COR-L47 (cell line): ENCODE measurements around the gene ACSS1.

Source experiments
- DNase-seq: peaks from one replicate; lab custom pipeline; 2025; lab: John Stamatoyannopoulos, UW

The ACSS1 gene

DNA sequence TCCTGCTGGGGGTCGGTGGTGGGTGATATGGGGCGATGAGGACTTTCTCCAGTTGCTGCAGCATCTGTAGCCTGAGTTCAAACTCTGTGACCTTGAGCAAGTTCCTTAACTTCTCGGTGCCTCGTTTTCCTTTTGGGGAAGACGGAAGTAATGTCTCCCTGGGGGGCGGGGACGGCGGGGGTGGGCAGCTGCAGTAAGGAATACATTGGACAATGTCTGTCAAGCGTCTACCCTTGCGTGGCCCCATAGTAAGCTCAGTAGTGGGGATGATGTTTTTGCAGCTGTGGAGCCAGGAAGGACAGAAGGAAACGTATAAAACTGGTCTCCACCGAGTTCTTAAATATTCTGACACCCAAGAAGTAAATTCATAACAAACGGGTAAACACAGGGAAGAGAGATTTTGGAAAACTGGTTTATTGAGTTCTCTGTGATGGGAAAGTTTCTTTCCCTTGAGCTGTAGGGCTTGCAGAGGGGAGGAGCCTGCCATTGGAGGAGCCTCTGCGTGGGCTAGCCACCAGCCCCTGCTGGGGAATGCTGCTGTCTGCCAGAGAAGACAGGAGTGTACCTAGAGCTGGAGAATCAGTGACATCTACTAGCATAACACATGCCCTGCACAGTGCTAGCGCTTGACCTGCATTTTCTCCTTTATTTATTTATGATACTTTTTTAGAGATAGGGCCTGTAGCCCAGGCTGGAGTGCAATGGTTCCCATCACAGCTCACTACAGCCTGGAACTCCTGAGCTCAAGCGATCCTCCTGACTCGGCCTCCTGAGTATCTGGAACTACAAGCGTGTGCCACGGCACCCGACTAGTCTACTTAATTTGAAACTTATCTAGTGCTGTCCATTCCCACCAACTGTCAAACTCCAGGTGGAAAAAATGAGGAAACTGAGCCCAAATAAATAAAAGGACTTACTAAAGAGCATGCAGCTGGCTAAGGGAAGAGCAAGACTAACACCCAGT is 1.2 kb upstream of the ACSS1 start:
- peak; percentile 26 for DNase-seq

DNA sequence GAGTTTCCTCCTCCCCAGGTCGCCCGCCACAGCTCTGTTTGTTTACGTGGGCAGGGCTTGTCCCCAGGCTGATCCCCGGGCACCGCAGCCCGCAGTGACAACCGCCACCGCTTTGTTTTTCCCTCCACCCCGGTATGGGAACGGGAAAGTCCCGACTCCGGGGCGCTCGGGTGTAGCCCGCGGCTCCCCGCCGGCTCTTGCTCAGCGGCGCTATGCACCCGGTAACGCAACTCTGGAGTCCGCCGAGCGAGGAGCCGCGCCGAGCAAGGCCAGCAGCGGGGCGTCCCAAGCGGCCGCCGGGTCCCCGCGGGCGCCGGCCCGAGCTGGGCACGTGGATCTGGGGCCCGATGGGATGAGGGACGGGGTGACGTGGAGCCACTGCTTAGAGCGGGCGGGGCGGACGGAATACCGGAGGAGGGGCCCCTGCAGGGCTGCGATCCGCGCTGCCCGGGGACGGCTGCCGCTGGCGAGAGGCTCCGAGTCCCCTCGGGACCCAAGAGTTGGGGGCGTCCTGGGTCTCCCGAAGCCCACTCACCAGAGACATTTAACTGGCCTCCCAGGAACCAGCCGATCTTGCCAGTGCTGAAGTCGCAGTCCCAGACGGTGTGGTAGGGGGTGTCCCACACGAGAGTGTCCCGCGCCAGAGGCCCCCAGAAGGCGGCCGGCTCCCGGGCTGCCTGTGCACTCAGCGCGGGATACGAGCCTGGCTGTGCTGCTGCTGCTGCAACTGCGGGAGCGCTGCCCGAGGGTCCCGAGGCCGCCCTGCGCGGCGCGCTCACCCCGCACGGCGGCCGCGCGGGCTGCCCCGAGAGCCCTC is 497 bp downstream of the ACSS1 start:
- DNase-seq, result peak; percentile 46

DNA sequence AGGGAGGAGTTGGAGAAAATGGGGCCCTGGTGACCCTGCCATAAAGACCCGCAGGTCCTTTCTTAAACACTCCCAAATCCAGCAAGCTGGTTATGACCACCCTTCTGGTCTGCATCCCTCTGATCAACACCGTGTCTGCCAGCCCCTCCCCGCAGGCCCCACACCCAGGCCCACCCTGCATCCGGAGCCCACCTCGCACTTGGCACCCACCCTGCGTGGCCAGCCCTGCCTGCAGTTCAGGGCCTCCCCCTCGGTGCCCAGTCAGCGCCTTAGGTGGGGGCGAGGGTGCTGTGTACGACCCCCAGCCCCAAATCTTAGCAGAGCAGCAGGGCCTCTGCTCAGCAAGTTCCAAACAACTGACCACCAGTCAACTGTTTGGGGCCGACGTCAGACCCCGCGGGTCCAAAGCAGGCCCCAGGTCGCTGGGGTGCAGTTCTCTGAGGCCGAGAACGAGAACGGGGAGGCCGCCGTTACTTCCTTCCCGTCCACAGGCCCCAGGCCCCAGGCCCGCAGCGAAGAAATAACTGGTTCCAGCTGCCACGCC is 1.2 kb downstream of the ACSS1 start:
- no peak for DNase-seq

DNA sequence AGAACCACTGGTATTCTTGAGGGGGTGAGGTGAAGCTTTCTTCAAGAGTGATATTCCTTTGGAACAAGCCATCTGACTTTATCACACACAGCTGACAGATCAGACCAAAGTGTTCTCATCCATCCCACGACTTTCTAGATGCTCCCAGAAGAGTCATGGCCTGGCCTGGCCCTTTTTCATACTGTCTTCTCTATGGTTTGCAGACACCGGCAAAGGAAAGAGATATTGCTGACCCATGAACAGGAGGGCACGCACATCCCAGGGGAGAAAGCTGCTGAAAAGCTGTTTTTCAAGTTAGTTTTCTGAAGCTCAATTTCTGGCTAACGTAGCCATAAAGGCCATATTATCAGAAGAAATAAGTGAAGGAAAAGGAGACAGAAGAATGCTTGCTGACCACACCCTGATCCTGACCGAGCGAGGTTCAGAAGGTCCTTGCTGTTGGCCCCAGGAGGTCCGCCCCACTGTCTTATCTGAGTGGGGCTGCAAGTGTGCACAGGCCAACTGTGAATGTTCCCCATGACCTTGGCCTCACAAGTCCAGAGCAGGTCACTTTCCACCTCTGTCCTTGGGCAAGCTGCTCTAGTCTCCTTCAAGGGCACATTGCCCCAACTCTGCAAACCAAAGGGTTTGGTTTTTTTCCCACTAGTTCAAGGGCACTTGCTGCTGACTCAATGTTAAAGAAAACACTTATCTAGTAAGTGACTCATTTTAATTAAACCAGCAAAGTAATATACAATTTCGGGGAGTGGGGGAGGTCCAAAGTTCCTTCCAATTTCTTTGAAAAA is 2.0 kb downstream of the ACSS1 start:
- no peak for DNase-seq

DNA sequence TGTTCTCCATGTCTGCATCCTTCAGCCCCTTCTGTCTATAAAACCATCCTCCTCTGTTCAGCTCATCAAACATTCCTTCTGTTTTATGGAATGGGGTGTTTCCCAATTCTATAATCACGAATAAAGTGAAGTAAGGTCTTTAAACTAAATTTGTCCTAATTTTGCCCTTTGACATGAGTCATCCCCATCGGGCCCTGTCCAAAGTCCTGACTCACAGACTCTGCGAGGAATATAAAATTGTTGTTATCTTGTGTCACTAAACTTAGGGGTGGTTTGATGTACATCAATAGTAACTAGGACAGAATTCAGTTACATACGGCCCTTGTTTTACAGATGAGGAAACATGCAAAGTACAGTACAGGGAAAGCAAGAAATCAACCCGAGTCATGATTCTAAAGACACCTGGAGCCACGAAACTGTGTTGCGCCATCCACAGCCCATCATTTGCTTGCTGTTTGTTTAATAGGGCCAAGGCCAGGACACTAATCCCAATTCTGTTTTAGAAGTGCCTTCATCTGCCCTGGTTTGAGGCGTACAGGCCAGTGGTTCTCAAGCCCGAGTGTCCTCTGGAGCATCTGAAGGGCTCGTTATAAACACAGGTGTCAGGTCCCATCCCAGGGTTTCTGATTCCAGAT is 2.8 kb downstream of the ACSS1 start:
- DNase-seq, result no peak

DNA sequence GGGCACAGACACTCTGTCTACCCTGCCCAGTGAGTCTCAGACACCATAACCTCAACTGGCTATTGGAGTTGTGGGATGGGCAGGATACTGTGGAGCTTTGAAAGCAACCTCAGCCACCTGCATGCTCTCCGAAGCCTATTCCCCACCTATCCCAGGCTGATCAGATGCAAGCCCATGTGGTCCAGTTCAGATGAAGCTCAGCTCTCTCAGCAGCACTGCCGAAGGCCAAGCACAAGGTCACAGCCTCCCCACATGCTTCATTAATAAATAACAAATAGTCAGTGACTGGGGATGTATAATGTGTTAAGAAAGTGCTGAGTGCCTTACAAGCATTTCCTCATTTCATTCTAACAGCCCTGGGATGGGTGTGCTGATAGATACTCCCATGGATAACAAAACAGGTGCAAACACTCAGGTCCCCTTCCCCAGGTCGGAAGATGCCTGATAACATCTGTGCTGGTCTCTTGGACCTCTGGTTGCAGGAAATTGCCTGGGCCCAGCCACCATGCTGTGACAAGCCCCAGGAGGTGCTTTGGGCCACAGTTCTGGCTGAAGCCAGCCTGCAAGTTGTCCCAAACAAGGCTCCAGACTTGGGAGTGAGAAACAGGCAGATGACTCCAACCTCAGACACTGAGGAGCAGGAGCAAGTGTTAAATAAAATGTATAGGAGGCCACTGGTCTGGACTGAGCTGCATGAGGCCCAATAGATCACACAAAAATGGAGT is 3.7 kb downstream of the ACSS1 start:
- no peak for DNase-seq

DNA sequence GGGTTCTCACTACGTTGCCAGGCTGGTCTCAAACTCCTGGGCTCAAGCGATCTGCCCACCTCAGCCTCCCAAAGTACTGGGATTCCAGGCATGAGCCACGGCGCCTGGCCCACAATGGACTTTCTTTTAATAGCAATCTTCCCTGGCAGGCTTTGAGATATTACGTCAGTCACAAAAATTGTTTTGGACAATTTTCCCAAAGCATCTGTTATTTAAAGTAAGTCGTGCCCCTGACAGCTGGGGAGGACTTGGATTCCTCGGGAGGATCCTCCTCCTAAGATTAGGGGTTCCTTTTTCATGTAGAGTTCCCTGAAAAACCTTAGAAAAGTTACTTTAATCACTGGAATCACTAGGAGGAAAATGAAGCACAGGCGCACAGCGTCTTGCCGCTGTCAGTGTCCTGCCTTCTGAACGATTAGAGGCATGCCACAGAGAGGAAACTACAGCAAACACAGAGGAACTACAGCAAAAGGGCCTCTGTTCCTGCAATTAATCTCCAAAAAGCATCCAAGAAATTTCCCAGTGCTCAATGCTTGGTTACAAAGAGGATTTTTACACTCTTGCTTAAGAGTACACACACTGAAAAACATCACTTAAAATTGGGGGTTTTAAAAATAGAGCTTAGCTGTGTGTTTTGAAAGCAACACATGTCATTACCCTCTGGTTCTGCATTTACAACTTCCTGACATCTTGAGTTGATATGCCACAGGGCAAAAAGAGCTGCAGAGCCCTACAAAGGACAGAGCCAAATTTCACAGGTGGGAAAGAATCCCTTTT is 4.5 kb downstream of the ACSS1 start:
- DNase-seq, result no peak

DNA sequence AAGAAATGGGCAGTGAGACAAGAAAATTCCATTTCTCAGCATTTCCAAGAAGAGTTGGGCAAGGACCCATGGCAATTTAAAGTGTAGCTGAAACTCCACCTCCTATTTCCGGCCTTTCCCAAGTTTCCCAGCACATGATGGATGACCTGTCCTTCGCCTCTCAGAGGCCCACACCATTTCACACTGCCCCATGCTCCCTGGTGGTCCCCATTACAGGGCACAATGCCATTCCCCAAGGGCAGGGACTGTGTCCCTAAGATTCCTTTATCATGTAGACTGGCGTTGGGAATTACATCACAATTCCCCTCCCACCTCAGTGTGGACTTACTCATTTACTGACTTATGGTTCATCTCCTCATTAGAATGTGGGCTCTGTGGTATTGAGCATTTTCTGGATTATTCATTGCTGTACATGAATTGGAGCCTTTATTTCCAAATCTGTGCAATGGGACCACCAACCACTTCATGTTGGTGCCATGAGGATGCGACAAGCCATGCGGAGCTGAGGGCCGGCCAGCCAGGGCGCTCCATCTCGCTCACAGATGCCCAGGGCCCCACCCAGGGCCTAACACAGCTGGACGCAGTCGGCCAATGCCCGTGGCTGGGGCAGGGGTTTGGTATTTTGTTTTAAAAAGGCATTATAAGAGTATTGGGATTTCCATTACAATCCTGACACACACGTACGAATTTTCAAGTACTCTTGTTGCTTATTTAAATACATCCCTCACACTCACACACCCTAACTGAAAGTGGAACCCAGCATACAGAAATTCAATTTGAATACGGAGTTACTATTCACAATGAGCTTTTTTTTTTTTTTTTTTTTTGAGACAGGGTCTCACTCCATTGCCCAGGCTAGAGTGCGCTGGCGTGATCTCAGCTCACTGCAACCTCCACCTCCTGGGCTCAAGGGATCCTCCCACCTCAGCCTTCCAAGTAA is 5.4 kb downstream of the ACSS1 start:
- no peak for DNase-seq

DNA sequence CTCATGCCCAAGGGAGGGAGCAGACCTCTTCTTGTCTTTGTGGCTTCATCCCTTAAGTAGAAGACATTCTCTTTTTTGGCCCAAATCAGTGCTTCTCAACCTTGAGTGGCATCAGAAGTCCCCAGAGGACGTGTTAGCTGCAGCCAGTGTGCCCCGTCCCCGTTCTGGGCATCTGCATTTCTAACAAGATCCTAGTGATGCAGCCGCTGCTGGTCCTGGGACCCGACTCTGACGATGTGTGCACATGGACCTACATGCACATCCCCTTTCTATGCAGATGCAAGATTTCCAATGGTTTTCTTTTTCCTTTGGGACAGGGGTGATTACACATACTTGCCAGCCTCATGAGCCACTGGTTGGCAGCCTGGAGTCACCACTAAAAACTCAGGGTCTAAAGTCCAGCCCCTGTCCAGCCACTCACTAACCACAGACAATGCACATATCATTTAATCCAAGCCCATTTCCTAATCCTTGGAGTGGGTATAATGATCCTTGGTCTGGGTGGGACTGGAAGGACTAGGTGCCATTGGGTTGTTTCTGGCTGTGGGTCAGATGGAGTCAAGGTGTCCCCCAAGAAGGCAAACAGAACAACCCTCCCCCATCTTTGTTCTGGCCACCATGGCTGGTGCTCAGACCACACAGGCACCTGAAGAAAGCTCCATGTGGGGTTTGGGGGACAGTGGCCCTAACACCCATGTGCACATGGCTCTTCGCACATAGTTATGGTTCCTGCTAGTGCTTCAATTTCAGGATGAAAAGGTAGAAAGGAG is 6.4 kb downstream of the ACSS1 start:
- DNase-seq, result no peak

DNA sequence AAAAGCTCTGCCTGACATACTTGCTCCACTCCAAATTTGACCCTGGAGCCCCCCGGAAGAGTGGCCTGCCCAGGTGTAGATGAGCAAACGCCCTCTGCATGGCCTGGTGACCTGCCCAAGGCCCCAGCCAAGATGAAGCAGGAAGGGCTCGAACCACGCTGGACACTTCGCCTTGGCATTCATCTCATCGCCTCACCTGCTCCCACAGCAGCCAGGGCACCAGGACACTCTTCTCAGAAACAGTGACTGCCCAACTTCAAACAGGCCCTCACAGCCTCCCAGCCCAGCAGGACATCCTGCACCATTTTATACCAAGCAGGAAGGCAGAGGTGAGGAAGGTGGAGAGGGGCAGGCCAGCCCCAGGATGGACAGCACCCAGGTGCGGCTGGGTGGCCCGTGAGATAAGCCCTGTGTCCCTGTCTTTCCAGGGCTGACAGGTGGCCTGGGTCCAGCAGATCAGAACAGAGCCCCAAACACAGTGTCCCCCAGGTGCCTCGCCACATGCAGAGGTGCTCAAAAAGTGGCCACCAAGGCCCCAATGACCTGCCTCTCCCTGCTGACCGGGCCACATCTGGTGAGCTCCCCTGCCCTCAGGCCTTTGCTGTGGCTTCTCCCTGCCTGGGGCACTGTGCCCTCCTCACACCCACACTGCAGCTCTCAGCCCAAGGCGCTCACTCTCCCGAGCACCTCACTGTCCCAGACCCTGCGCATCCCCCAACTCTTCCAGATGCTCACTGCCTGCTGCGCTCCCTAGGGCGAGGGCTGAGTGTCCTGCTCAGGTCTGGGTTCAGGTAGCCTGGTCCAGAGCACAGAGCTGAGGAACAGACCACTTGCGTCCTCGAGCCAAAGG is 7.2 kb downstream of the ACSS1 start:
- DNase-seq, result no peak

DNA sequence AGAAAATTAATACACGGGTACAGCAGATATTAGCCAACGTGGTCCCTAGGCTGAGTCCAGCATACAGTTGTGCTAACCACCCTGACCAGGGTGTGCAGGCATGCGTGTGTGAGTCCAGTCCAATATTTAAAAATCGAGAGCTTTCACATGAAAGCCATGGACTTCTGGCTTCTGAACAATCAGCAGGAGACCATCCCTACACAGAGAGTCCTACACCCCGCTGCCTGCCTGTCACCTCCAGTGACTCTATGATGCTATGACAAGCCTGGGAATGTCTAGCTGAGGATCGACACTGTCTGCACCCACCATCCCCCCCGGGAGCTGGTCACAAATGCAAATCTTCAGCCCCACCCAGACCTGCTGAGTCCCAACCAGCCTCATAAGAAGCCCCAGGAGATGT is 7.9 kb downstream of the ACSS1 start:
- no peak for DNase-seq

DNA sequence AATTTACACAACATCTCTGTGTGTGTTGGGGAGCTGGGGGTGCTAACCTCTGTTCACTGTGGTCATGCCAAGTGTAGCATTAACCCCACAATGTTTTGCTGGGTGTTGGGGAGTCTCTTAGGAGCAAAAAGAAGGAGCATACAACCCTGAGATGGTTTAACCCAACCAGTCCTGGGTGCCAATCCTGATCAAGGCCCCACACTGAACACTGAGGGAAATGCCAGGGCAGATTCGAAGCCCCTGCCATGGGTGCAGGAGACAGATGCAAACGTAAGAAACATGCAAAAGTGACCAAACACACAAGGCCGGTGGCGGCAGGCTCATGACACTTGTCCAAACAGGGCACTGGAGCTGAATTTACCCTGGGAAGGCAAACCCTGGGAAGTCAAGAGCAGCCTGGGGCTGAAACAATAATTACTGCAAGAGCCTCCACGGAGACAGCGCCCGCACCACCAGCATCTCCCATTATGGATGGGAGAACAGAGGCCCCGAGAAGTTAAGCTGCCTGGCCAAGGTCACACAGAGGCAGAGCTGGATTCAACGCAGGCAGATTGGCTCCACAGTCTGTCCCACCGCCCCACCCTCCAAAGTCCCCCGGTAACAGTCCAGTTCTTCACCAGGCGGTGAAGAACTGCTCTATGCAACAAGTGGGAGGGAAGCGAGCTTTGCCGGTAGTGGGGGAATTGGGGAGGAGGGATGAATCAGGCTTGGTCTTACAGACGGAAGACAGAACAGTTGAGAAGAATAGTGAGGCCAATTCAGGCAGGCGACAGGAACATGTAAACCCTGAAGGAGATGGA is 8.5 kb downstream of the ACSS1 start:
- DNase-seq, result no peak

DNA sequence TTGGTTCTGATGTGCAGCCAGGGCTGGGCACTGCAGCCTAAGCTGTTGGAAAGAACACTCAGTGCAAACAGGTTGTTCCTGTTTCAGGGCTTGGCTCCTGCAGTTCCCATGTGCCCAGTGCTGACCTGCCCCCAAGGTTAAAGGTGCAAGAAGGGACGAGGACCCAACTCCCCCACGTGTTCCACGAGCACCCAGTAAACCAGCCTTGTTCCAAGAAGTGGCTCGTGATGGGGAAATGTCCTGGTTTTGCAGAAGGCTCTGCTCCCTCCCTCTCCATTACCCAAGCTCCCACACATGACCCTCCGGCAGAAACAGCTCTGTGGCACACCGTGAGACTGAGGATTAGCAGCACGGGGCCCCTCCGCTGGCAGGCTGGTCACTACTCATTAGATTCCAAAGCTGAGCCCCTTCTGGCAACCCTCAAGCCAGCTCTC is 9.4 kb downstream of the ACSS1 start:
- DNase-seq, result no peak

DNA sequence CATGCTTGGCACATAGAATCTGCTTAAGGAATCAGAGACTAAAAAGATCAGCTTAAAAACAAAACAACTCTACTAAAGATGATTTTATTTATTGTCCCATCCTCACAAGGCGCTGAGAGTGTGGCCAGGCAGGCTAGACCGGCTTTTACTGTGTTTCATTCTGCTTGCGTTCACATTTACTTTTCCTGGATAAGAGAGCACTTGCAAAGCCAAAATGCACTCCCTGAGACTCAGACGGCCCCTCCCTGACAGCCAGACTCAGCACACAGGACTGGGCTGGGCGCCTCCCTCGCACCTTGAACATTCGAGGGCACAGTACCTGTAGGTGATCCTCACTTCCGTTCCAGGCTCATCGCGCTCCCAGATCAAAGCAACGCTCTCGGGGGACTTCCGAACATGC is 10.2 kb downstream of the ACSS1 start:
- no peak for DNase-seq

DNA sequence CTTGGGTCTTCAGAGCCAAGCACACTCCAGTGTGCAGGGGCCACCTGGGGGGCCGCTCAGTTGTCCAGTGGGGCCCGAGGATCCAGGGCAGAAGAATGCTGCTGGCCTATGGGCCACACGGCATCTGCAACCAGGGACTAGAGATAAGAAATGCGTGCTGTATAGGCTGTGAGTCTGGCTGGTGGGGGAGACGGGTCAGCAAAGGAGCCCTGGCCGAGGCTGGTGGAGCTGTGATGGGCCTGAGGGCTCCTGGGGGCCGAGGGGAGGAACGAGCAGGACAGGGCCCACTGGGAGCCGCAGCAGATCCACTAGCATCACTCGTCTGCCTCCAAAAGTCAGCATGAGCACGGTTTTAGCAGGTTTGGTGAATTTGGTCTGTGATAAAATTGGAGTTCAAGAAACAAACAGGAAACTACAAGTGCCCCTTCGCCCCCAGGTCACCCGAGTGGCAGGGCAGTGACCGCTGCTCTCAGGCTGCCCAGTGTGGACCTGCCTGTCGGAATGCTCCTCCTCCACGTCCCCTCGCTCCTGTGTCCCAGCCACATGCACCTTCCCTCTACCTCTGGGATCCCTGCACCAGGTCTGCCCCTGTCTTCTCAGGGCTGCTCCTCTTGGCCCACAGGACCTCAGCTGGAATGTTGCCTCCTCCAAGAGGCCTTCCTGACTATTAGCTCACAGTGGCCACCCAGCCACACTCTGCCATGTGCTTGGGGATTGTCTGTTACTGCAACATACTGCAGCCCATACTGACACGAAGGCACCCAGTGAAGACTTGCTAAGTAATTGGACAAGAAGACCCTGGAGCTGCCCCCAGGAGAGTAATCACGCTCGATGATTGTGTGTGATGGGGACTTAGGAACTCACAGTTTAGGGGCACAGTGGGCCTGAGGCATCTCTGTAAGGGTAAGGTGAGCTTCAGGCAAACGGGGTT is 10.9 kb downstream of the ACSS1 start:
- DNase-seq, result no peak
